ENCODE data around the gene DCAF8. TPM values are rescaled to one million over a fixed set of nuclear protein-coding genes. Genes with fewer than 3 reads are reported as not detected.

DCAF8 gene
- total RNA-seq, 2 donors from 2014 or later: 72.0 to 86.1 TPM

DNA sequence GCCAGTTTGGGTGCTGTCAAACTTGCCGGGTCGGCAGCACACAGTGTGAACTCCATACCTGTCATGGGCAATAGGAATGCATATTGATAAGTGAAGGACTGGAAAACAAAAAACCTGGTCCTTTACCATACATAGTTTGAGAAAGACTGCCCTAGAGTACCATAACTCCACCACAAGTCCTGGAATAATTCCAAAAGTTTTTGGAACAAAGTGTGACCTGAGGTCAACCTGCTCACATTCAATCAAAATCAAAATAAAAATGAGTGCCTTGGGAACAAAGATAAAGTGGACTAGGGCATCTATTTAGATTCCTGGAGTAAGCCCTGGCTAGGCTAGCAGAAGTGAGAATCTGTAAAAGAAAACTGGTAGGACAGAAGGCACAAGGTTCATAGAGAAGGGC, 15.0 kb upstream of the DCAF8 start:
- no peak for DNase-seq
- intact Hi-C loops (cut with DNase I): no loop called here
- no peak overlapping the region for H3K9ac ChIP-seq (ENCODE audit: low read depth in 2 of 2, low read length in 2 of 2)
- H3K27ac ChIP-seq: no peak overlapping the region
- no peaks in the 10 kb centered on the region for H3K27me3 ChIP-seq
- H3K36me3 ChIP-seq: peaks cover 7% of the 10 kb centered on the region
- H3K4me1 ChIP-seq: no peaks in the 10 kb centered on the region
- H3K4me3 ChIP-seq: no peak overlapping the region
- no peak for TF ChIP-seq CTCF (IDR thresholded peaks at IDR 0.05)
- no peaks in the 10 kb centered on the region for H3K9me3 ChIP-seq

GRCh38 chr1:160271025-160271424, 8.7 kb upstream of the DCAF8 start:
- no peaks in the 10 kb centered on the region for H3K4me1 ChIP-seq
- H3K4me3 ChIP-seq: no peak overlapping the region
- DNase-seq: no peak
- no peaks in the 10 kb centered on the region for H3K36me3 ChIP-seq
- no peaks in the 10 kb centered on the region for H3K9me3 ChIP-seq
- H3K27me3 ChIP-seq: no peaks in the 10 kb centered on the region
- intact Hi-C loops (cut with DNase I): no loop called here
- no peak overlapping the region for H3K27ac ChIP-seq
- H3K9ac ChIP-seq (ENCODE audit: low read depth in 2 of 2, low read length in 2 of 2): no peak overlapping the region
- TF ChIP-seq CTCF (IDR thresholded peaks at IDR 0.05): no peak

GRCh38 chr1:160267284-160267991, 5.1 kb upstream of the DCAF8 start:
- DNase-seq: no peak
- no peak for TF ChIP-seq CTCF (IDR thresholded peaks at IDR 0.05)
- Histone ChIP-seq H3K4me1 (no peaks in the 10 kb centered on the region), H3K27me3 (no peaks in the 10 kb centered on the region), H3K9me3 (no peaks in the 10 kb centered on the region), H3K9ac (ENCODE audit: low read depth in 2 of 2, low read length in 2 of 2) (no peak overlapping the region), H3K36me3 (no peaks in the 10 kb centered on the region), H3K27ac (no peak overlapping the region), H3K4me3 (no peak overlapping the region)
- intact Hi-C loops (cut with DNase I): no loop called here

- no peaks in the 10 kb centered on the region for H3K27me3 ChIP-seq
- H3K9ac ChIP-seq (ENCODE audit: low read depth in 2 of 2, low read length in 2 of 2): no peak overlapping the region
- TF ChIP-seq CTCF (IDR thresholded peaks at IDR 0.05): no peak
- no peaks in the 10 kb centered on the region for H3K4me1 ChIP-seq
- H3K9me3 ChIP-seq: no peaks in the 10 kb centered on the region
- no peak overlapping the region for H3K4me3 ChIP-seq
- no peak overlapping the region for H3K27ac ChIP-seq
- H3K36me3 ChIP-seq: no peaks in the 10 kb centered on the region
- intact Hi-C loops (cut with DNase I): no loop called here
- no peak for DNase-seq
Measured at GRCh38 chr1:160264795-160265307, 2.5 kb upstream of the DCAF8 start.

DNA sequence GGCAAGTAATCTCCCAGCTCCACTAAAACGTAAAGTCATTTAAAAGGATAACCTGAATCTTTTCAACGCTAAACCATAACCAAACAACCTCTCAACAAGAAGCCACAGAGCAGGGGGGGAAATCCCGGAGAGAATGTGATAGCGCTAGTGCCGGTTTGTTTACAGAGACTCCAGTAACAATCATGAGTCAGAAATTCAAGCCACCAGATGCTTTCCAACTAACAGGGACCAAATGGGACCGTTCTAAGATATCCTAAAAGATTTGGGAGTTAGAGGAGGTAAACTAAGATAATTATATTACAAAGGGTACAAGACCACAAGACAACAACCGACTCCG, 825 bp downstream of the DCAF8 start:
- Histone ChIP-seq H3K27me3 (no peaks in the 10 kb centered on the region), H3K36me3 (no peaks in the 10 kb centered on the region), H3K9me3 (no peaks in the 10 kb centered on the region), H3K4me1 (no peaks in the 10 kb centered on the region), H3K4me3 (peak overlapping the region; percentile 72), H3K27ac (peak overlapping the region; percentile 95), H3K9ac (ENCODE audit: low read depth in 2 of 2, low read length in 2 of 2) (peak overlapping the region; percentile 97 to 100)
- no peak for TF ChIP-seq CTCF (IDR thresholded peaks at IDR 0.05)
- intact Hi-C loops (cut with DNase I): no loop called here
- peak; percentile 66 for DNase-seq
